Prostate gland (tissue), 2 donors: Measurements from ENCODE around the gene SLC44A3. TPM values are rescaled to one million over a fixed set of nuclear protein-coding genes. Genes with fewer than 3 reads are reported as not detected.

Source experiments
- DNase-seq: peaks from one replicate; pipeline ENCODE4 v3.0.0-alpha.2; 2019; ENCODE audit warnings: low spot score
- H3K27ac ChIP-seq, 2 donors: fragments of 200-600 bp; sonication (generic); 2 replicates each; pipeline ENCODE4 v1.5.1; 2017 to 2019
- H3K27me3 ChIP-seq: fragments of 200-600 bp; sonication (generic); replicated peaks from 2 replicates; pipeline ENCODE4 v1.5.1; 2019; ENCODE audit not compliant: insufficient read depth
- H3K36me3 ChIP-seq, 2 donors: fragments of 200-600 bp; sonication (generic); 1 replicate in 1 of 2; 2 replicates in 1 of 2; pipeline versions ENCODE4 v1.5.1 to v1.8.1; 2017 to 2019
- H3K4me1 ChIP-seq: fragments of 200-600 bp; sonication (generic); replicated peaks from 2 replicates; pipeline ENCODE4 v1.5.1; 2019
- H3K4me3 ChIP-seq, 2 donors: fragments of 200-600 bp; sonication (generic); 2 replicates each; pipeline ENCODE4 v1.5.1; 2017 to 2019
- H3K9me3 ChIP-seq: fragments of 200-600 bp; sonication (generic); 2 replicates; pipeline ENCODE4 v1.5.1; 2017
- CTCF ChIP-seq, 4 experiments: fragments of 200-600 bp in 2 of 4; fragments of 450-650 bp in 2 of 4; sonication (generic) in 2 of 4; IDR thresholded peaks; 1 replicate in 3 of 4; 2 replicates in 1 of 4; pipeline ENCODE4 v1.5.1; 2016 to 2019; ENCODE audit warnings: antibody characterized with exemption in 4 of 4, mild to moderate bottlenecking in 2 of 4, moderate library complexity in 2 of 4
- POLR2A ChIP-seq: fragments of 450-650 bp; IDR thresholded peaks from one replicate; pipeline ENCODE4 v1.6.1; 2016; ENCODE audit warnings: antibody characterized with exemption, mild to moderate bottlenecking
- POLR2AphosphoS5 ChIP-seq: sonication (generic); formaldehyde crosslinking; IDR thresholded peaks from one replicate; pipeline ENCODE4 v1.6.1; 2017; ENCODE audit warnings: antibody characterized with exemption
- WGBS: methylation state at CpG from one replicate; pipeline ENCODE4 v1.1.5; 2018; 5-methylcytosine and 5-hydroxymethylcytosine counted together
- intact Hi-C: fragments of 100-400 bp; cut with DNase I; formaldehyde crosslinking; loops from one replicate; pipeline ENCODE4 v1.14.2; 2022
- total RNA-seq, 2 donors: library from RNA; depleted of rRNA; stranded (reverse); fragments of >200 nt; gene quantifications; one replicate each; pipeline ENCODE4 v1.1.0, GENCODE V29; 2016

The SLC44A3 gene
- total RNA-seq, 2 donors from 2014 or later = 15.4 to 16.2 TPM

GRCh38 chr1:94859174-94859573 lies 39.0 kb downstream of the SLC44A3 start:
- WGBS = 55% methylated on average over 2 of the region's 2 CpGs
- Histone ChIP-seq H3K27me3 (no peaks in the 10 kb centered on the region), H3K9me3 (no peaks in the 10 kb centered on the region), H3K36me3 (no peaks in the 10 kb centered on the region), H3K4me3 (no peak overlapping the region), H3K4me1 (no peaks in the 10 kb centered on the region), H3K27ac (no peak overlapping the region)
- no peak for DNase-seq
- TF ChIP-seq CTCF (IDR thresholded peaks at IDR 0.05) = no peak
- TF ChIP-seq POLR2A = no peak
- TF ChIP-seq POLR2AphosphoS5 = no peak
- intact Hi-C loops = no loop called here

- no peak overlapping the region for H3K4me3 ChIP-seq
- no peaks in the 10 kb centered on the region for H3K36me3 ChIP-seq
- no peaks in the 10 kb centered on the region for H3K9me3 ChIP-seq
- 85% methylated on average over 2 of the region's 2 CpGs for WGBS
- TF ChIP-seq CTCF (IDR thresholded peaks at IDR 0.05) = no peak
- no peak for TF ChIP-seq POLR2A
- no peak for TF ChIP-seq POLR2AphosphoS5
- no peaks in the 10 kb centered on the region for H3K4me1 ChIP-seq
- no peaks in the 10 kb centered on the region for H3K27me3 ChIP-seq
- H3K27ac ChIP-seq = peak overlapping the region; percentile 87 to 91
- DNase-seq = no peak
- intact Hi-C loops = no loop called here
These were observed 42.6 kb downstream of the SLC44A3 start for GRCh38 chr1:94862718-94863117.

GRCh38 chr1:94863297-94863911 lies 43.2 kb downstream of the SLC44A3 start:
- Histone ChIP-seq H3K36me3 (no peaks in the 10 kb centered on the region), H3K4me3 (no peak overlapping the region), H3K27ac (peak overlapping the region; percentile 87 to 91), H3K4me1 (no peaks in the 10 kb centered on the region), H3K9me3 (no peaks in the 10 kb centered on the region), H3K27me3 (no peaks in the 10 kb centered on the region)
- intact Hi-C loops = no loop called here
- DNase-seq = peak; percentile 31
- 2% methylated on average over 2 of the region's 2 CpGs for WGBS
- no peak for TF ChIP-seq POLR2A
- no peak for TF ChIP-seq CTCF (IDR thresholded peaks at IDR 0.05)
- no peak for TF ChIP-seq POLR2AphosphoS5

- H3K4me1 ChIP-seq = no peaks in the 10 kb centered on the region
- 15% methylated on average over 4 of the region's 4 CpGs for WGBS
- no peak overlapping the region for H3K4me3 ChIP-seq
These were observed 43.8 kb downstream of the SLC44A3 start for GRCh38 chr1:94863919-94864318.

More at GRCh38 chr1:94863919-94864318, 43.8 kb downstream of the SLC44A3 start:
- Histone ChIP-seq H3K27me3 (no peaks in the 10 kb centered on the region), H3K36me3 (no peaks in the 10 kb centered on the region), H3K9me3 (no peaks in the 10 kb centered on the region), H3K27ac (peak overlapping the region; percentile 87 to 91)
- peak; percentile 81 for DNase-seq
- intact Hi-C loops = loop anchor here (2.0 kb wide), 1 partner anchor 61 kb away; no protein-coding TSS in a partner anchor
- no peak for TF ChIP-seq CTCF (IDR thresholded peaks at IDR 0.05)
- peak; percentile 40 for TF ChIP-seq POLR2A
- TF ChIP-seq POLR2AphosphoS5 = peak; percentile 91
